ENCODE data around the gene RPL35.
A peak's percentile ranks its signal among the peaks of the same experiment; 100 is the strongest.

RPL35 gene

GRCh38 chr9:124861342-124862229 lies at the start of gene RPL35, which contains the start of gene ARPC5L:
TSS of gene RPL35 (minus strand) at chr9:124861957. CDS start at chr9:124861912, 45 bp downstream.
TSS of gene ARPC5L (plus strand) at chr9:124862130. CDS start at chr9:124869291, 7,161 bp downstream.
- DNase-seq (ENCODE audit: low read depth in 2 of 2), result peak; percentile 93 to 95

- no peak for DNase-seq (ENCODE audit: low read depth in 2 of 2)
Measured at GRCh38 chr9:124908098-124908497, 46.3 kb upstream of the RPL35 start.

GRCh38 chr9:124906966-124907365 lies 45.2 kb upstream of the RPL35 start:
- no peak for DNase-seq (ENCODE audit: low read depth in 2 of 2)

- DNase-seq (ENCODE audit: low read depth in 2 of 2), result no peak
Measured at GRCh38 chr9:124899845-124900244, 38.1 kb upstream of the RPL35 start.

- no peak for DNase-seq (ENCODE audit: low read depth in 2 of 2)
Measured at GRCh38 chr9:124897570-124898460, 36.1 kb upstream of the RPL35 start.

- DNase-seq (ENCODE audit: low read depth in 2 of 2), result no peak
Measured at GRCh38 chr9:124894741-124895170, 33.0 kb upstream of the RPL35 start.

- no peak for DNase-seq (ENCODE audit: low read depth in 2 of 2)
Measured at GRCh38 chr9:124894035-124894740, 32.4 kb upstream of the RPL35 start.

GRCh38 chr9:124890179-124890578 lies 28.4 kb upstream of the RPL35 start:
- no peak for DNase-seq (ENCODE audit: low read depth in 2 of 2)

- DNase-seq (ENCODE audit: low read depth in 2 of 2), result no peak
Measured at GRCh38 chr9:124889006-124889405, 27.2 kb upstream of the RPL35 start.

- no peak for DNase-seq (ENCODE audit: low read depth in 2 of 2)
Measured at GRCh38 chr9:124887832-124888231, 26.1 kb upstream of the RPL35 start.

- DNase-seq (ENCODE audit: low read depth in 2 of 2), result no peak
Measured at GRCh38 chr9:124886866-124887492, 25.2 kb upstream of the RPL35 start.

GRCh38 chr9:124886461-124886860 lies 24.7 kb upstream of the RPL35 start:
- DNase-seq (ENCODE audit: low read depth in 2 of 2), result no peak

GRCh38 chr9:124885551-124885950 lies 23.8 kb upstream of the RPL35 start:
- no peak for DNase-seq (ENCODE audit: low read depth in 2 of 2)

- DNase-seq (ENCODE audit: low read depth in 2 of 2), result no peak
Measured at GRCh38 chr9:124884376-124884775, 22.6 kb upstream of the RPL35 start.

GRCh38 chr9:124882231-124882630 lies 20.5 kb upstream of the RPL35 start:
- DNase-seq (ENCODE audit: low read depth in 2 of 2), result no peak

- DNase-seq (ENCODE audit: low read depth in 2 of 2), result no peak
Measured at GRCh38 chr9:124881138-124881743, 19.5 kb upstream of the RPL35 start.

- no peak for DNase-seq (ENCODE audit: low read depth in 2 of 2)
Measured at GRCh38 chr9:124880501-124880900, 18.7 kb upstream of the RPL35 start.

- no peak for DNase-seq (ENCODE audit: low read depth in 2 of 2)
Measured at GRCh38 chr9:124879226-124879625, 17.5 kb upstream of the RPL35 start.

- DNase-seq (ENCODE audit: low read depth in 2 of 2), result no peak
Measured at GRCh38 chr9:124878518-124878917, 16.8 kb upstream of the RPL35 start.

- DNase-seq (ENCODE audit: low read depth in 2 of 2), result no peak
Measured at GRCh38 chr9:124878021-124878420, 16.3 kb upstream of the RPL35 start.

Data from stimulated activated CD4-positive, alpha-beta T cell treated with anti-CD3 and anti-CD28 coated beads, Interleukin-15, amount 100 ng/mL, for 48 hours (primary cell).